GM18526 (cell line): ENCODE data around the gene MIER1.

Experiments used
- POLR2A ChIP-seq: IDR thresholded peaks from 3 replicates; pipeline ENCODE4 v1.6.1; 2011; ENCODE audit not compliant: insufficient read length; ENCODE audit errors: extremely low read depth

MIER1 gene

DNA sequence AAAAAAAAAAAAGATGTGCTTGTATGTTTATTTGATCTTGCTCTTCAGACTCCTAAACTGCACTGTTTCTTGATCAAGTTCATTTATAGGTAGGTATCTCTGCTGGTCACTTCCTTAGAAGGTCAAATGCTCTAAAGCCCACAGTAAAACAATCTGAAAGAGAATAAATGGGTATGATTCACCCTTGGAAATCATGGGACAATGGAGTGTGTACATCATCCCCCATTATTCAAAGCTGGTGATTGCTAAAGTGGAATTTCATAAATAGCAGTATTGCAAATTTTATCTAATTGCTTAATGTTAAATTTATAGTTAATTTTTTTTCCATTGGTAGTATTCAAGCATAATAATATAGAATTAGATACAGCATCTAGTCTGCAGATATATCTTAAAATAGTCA, 53.4 kb downstream of the MIER1 start:
- no peak for TF ChIP-seq POLR2A

- TF ChIP-seq POLR2A, result no peak
These were observed 56.1 kb downstream of the MIER1 start for GRCh38 chr1:66980745-66981367.

DNA sequence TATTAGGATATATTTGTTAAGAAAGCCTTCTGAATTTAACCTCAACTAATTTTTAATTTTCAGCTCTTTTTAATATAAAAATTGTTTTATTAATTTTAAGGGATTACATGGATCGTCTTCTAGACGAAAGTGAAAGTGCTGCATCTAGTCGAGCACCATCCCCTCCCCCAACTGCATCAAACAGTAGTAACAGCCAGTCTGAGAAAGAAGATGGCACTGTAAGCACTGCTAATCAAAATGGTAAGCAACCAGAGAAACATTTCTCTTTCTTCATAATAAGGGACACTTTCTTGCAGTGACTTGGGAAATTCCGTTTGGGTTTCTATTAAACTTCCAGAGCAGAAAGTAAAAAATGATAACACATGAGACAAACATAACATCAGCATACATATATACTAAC, 56.9 kb downstream of the MIER1 start:
- no peak for TF ChIP-seq POLR2A

DNA sequence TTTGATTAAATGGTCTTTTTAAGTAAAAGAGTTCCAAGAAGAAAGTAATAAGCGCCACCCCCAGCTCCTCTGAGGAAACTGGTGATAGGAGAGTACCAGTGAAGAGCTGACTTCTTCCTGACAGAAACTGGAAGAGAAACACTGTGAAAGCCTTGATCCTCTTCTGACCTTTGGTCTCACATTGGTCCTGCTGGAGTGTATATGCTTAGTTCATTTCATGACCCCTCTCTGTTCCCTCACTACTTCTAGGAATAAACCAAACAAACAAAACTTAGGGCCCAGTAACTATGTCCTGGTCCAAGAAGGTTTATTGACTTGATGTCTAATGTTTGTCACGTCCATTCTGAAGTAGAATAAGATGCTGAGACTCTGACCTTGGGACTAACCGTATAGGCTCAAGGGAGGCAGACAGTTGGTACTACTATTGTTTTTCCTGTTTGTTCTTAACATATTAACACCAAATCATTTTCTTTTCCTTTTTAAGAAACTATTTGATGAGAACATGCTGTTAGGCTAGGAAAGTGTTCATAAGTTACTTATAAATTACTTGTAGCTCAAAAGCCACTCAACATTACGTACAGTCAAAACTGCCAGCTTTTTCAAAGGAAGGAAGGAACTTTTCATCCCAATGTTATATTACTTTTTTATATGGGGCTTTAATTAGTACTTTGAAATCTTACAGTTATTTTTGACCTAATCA, 57.9 kb downstream of the MIER1 start:
- TF ChIP-seq POLR2A, result no peak

DNA sequence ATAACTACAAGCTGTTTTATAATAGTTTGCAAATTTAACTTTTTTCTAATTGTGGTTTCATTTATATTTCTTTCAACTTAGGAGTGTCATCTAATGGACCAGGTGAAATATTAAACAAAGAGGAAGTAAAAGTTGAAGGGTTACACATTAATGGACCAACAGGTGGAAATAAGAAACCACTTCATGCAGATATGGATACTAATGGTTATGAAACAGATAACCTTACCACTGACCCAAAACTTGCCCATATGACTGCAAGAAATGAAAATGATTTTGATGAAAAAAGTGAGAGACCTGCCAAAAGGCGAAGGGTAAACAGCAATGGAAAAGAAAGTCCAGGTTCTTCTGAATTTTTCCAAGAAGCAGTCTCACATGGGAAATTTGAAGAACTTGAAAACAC, 59.7 kb downstream of the MIER1 start:
- TF ChIP-seq POLR2A, result no peak

- TF ChIP-seq POLR2A, result no peak
These were observed 61.0 kb downstream of the MIER1 start for GRCh38 chr1:66985835-66986234.

DNA sequence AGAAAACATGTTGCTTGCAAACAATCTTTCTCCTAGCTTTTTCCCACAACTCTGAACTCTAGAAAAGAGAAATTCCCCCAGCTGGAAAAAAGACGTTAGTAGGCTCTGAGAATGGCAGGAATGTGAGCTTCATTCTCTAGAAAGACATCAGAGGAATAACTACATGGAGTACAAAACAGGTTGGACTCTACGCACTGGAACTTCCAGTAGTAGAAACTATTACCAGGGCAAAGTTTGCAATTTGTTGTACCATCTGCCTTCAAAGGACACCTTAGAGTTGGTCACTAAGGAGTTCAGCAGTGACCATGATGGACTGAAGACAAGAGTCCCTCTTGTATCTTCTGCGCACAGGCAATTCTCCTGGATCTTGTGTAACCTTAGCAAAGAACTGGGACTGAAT, 68.3 kb downstream of the MIER1 start:
- TF ChIP-seq POLR2A, result no peak

- TF ChIP-seq POLR2A, result no peak
These were observed 71.4 kb downstream of the MIER1 start for GRCh38 chr1:66996018-66996682.

GRCh38 chr1:66998972-66999371, 74.2 kb downstream of the MIER1 start:
- TF ChIP-seq POLR2A, result no peak

GRCh38 chr1:66999640-67000400, 75.0 kb downstream of the MIER1 start:
- no peak for TF ChIP-seq POLR2A

DNA sequence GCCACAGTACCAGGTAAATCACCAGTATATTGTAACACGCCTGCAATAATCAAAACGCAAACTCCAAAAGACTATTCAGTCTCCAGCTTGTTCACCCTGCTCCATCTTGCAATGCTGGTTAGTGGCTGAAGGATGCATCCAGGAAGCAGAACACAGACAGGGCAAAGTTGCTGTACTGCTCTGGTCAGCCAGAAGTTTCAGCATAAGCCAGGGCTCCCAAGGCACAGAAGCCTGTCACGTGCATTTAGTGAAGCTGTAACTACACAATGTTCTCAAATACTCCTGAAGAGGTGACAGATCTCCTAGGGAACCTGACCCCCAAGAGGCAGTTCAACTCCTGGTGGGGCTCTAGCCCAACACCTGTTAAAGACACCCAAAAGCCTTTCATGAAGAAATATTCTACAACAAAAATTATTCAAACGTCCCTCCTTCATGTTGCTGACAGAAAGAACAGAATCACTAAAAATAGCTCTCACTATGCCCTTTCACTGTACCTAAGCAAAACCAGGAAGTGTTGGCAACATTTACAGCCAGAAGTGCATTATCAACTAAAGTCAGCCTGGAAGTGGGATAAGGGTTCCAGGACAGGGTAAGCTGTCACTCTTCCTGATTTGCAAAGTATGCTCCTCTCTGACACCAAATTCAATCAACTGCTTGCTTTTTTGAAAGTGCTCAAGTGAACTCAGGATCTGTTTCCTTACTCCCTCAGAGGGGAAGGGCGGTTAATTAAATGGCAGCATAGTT, 77.1 kb downstream of the MIER1 start:
- no peak for TF ChIP-seq POLR2A

DNA sequence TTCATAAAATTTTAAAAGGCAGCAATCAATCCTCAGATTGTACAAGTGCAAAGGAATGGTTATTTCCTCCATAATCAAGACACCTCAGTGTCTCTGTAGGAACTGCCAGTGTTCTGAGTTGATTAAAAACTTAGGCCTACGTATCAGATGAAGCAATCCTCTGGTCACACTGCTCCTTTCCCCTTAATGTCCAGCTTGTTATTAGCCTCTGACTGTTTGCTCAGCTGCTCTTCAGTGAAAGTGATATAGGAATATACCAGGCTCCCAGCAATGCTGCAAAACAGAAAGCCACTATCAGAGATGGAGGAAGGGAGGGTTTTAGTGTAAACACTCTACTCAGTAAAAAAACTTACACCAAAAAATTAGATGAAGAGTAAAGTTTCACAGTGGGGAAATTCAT, 79.4 kb downstream of the MIER1 start:
- TF ChIP-seq POLR2A, result no peak

GRCh38 chr1:67005068-67005467, 80.3 kb downstream of the MIER1 start:
- TF ChIP-seq POLR2A, result no peak

GRCh38 chr1:67009792-67010191, 85.0 kb downstream of the MIER1 start:
- TF ChIP-seq POLR2A, result no peak

DNA sequence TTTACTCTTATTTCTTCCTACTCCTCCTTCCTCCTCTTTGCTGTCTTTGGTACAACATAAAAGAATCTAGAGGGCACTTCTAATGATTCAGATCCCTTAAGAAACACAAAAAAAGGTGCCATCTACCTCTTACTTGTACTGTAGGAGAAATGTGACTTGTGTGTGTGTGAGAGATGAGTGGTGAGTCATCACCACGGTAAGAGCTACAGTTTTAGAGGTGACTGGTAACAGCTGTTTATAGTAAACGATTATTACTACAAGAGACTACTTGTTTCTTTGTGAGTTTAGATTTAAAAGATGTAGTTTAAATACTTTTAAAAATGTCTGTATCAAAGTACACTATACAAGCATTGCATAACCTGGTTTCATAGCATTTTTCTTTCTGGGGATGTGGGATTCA, 88.8 kb downstream of the MIER1 start:
- no peak for TF ChIP-seq POLR2A
